Peyer's patch (tissue), 4 donors: ENCODE measurements around the gene VMP1.

ENCODE experiments used
- POLR2A ChIP-seq, 2 donors: fragments of 450-650 bp; IDR thresholded peaks; one replicate each; pipeline ENCODE4 v1.5.1; 2017; ENCODE audit warnings: antibody characterized with exemption in 2 of 2, mild to moderate bottlenecking in 2 of 2, moderate library complexity in 2 of 2
- TF ChIP-seq, protein P1 (sequence below), 6 experiments: fragments of 450-650 bp in 4 of 6; fragments of 200-600 bp in 2 of 6; sonication (generic) in 1 of 6; IDR thresholded peaks; one replicate each; pipeline ENCODE4 v1.5.1; 2017 to 2019; ENCODE audit warnings: antibody characterized with exemption in 6 of 6, mild to moderate bottlenecking in 3 of 6, moderate library complexity in 1 of 6

DNA sequence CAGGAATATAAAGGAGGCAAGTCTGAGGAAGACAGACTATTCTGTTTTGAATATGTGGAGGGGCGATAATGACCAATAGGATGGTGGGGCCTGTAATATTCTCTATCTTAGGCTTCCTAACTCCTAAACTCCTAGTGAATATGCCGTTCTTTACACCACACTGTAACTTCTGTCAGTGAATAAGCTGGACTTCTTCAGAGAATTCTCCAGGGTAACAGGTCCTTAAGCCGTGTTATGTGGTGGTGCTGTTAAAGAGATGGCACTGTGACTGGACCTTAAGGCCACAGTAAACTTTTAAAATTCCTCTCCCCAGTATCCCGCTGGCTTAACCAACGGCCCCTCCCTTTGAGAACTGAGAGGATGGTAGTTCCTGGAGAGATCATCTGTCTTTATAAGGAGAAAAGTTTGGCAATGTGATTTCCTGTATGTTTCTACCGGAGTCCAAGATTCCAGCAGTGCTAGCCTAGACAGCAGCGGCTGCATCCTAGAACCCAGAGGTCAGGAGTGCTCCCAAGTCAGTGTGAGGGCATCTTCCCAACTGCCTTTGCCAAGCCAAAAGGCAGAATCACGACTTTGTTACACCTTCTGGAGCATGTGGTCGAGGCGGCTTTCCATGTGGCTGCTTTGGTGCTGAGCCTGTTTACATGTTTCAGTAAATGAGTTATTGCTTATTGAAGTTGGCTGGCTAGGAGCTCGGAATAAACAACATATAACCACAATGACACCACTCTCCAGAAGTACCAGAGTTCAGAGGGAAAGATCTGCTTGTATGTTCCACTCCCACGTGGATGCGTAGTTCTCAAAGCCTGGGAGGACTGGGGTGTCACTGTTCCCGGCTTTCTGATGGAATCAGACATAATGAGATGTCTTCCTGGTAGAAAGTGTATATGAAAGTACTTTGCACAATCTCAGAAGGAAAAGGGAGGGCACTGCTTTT is 144.3 kb downstream of the VMP1 start:
- TF ChIP-seq, protein P1, sequence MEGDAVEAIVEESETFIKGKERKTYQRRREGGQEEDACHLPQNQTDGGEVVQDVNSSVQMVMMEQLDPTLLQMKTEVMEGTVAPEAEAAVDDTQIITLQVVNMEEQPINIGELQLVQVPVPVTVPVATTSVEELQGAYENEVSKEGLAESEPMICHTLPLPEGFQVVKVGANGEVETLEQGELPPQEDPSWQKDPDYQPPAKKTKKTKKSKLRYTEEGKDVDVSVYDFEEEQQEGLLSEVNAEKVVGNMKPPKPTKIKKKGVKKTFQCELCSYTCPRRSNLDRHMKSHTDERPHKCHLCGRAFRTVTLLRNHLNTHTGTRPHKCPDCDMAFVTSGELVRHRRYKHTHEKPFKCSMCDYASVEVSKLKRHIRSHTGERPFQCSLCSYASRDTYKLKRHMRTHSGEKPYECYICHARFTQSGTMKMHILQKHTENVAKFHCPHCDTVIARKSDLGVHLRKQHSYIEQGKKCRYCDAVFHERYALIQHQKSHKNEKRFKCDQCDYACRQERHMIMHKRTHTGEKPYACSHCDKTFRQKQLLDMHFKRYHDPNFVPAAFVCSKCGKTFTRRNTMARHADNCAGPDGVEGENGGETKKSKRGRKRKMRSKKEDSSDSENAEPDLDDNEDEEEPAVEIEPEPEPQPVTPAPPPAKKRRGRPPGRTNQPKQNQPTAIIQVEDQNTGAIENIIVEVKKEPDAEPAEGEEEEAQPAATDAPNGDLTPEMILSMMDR (IDR thresholded peaks at IDR 0.05), result no peak
- TF ChIP-seq POLR2A (IDR thresholded peaks at IDR 0.05), result no peak
